ENCODE data around the gene IGSF9B. TPM values are rescaled to one million over a fixed set of nuclear protein-coding genes. Genes with fewer than 3 reads are reported as not detected.

Gene IGSF9B
- total RNA-seq, 1 donor from 2014 or later, result 11.1 TPM

DNA sequence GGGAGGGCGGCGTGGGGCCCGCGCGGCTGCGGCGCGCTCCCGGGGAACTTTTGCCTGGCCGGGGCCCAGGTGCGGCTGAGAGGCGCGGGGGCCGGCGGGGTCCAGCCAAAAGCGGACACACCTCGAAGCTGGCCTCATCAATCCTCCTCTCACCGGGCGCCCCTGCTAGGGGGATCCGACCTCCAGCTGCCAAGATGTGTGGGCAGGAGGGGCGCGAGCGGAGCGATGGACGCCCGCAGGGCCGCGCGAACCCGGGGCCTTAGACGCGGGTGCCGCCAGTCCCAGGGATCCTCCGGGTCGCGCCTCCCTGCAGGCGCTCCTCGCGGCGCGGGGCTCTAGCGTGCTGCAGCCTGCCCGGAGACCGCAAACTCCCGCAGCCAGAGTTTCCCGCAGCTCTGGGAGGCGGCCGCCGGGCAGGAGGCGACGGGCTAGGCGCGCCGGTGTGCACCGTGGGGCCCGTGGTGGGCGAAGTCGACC, 785 bp downstream of the IGSF9B start:
- DNase-seq, result no peak

DNA sequence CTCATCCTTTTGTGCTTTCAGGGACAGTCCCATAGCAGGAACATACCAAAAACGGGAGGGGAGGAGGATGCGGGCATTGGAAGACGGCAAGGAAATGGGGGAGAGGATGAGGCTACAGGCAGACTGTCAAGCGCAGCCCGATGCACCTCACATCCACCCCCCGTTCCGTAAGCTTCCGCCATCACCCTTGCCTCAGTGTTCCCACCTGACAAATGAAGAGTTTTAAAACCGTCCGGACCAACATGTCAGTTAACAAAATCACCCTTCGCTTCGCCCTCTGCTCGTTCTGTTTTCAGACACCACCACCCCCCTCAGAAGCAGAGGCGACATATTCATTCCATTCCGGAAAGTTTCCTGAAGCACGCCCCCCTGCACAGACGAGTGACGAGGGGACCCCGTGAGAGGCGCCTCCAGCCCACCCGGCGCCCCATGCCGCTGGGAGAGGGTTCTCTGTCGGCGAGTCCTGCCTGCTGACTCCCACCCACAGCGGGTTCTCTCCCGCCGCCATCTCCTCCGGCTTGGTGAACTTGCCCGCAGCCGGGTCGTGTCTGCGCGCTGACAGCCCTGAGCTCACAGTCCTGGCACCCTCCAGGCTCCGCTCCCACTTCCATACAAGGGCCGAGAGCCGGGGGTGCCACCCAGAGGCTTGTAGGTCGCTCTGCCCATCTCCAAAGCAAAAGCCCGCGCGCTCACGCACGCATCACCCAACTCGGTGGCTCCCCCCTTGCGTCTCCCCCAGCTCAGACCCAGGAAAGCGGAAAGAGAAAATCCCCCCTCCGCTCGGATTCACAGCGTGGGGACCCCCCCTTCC, 1.5 kb downstream of the IGSF9B start:
- peak; percentile 48 for DNase-seq

DNA sequence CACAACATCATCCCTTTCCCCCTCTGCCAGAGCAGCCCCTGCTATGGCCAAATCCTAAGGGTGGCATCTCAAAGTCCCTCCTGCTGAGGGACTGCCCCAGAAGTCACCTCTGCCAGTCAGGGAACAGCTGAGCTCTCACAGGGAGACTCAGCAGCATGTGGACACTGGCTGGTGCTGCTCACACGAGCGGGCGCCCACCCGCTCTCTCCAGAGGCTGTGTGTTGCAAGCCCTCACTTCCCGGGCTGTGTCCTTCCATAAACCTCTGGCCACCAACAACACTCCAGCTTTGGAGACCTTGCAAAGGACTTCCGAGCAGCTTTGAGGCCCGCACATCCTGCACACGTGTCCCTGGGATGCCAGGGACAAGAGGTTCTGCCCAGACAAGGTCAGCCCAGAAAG, 2.8 kb downstream of the IGSF9B start:
- no peak for DNase-seq

DNA sequence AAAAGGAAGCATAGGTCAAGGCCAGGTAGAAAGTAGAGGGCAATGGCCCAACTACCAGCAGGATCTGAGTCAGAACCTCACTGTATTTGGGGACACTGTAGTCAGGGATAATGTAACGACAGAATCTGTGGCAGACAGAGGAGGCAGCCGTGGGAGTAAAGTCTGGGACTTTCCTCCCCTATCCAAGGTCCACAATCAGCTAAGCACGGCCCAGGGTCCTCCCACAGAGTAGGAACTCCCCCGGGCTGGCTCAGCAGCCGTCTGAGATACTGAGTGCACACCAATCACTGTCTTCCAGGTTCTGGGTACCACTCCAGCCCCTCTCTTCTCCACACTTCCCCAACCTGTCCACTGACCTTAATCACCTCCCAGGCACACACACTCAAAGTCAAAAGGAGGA, 3.2 kb downstream of the IGSF9B start:
- no peak for DNase-seq

DNA sequence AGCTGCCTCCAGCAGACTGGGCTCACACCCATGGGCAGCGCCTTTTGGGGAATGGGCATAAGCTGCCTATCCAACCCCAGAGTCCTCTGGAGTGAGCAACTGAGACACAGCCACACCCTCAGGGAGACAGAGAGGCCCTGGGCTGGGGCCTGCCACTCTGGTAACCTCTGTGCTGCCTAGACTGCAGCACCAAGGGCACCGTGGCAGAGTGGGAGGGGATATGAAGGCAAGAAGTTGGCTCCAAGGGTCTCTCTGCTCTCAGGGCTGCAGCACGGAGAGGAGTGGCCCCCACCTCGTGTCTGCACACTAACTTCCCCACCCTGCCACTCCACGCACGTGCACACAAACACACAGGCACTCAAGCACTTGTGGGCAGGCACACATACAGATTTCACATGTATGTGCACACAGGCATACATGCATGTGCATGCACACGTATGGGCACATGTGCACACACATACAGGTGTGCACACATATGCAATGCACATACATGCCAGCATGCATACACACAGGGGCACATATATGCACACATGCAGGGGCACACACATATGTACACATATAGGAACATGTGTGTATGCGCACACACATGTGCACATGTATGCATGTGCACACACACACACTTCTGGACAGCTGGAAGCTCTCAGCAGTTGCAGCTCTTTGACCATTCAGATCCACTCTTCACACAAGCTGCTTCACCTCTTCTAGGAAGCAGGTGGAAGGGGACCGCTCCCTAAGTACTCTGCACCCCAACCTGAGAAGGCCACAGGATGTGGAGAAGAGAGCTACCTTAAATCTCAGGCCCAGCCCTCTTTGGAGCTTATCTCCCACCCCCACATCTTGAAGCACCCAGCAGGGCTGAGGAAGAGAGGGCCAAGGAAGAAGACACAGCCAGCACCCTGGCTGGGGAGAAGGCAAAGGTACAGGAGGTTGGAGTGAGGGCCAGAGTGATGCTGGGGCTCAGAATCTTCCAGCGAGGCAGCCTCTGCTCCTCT, 4.3 kb downstream of the IGSF9B start:
- DNase-seq, result no peak

DNA sequence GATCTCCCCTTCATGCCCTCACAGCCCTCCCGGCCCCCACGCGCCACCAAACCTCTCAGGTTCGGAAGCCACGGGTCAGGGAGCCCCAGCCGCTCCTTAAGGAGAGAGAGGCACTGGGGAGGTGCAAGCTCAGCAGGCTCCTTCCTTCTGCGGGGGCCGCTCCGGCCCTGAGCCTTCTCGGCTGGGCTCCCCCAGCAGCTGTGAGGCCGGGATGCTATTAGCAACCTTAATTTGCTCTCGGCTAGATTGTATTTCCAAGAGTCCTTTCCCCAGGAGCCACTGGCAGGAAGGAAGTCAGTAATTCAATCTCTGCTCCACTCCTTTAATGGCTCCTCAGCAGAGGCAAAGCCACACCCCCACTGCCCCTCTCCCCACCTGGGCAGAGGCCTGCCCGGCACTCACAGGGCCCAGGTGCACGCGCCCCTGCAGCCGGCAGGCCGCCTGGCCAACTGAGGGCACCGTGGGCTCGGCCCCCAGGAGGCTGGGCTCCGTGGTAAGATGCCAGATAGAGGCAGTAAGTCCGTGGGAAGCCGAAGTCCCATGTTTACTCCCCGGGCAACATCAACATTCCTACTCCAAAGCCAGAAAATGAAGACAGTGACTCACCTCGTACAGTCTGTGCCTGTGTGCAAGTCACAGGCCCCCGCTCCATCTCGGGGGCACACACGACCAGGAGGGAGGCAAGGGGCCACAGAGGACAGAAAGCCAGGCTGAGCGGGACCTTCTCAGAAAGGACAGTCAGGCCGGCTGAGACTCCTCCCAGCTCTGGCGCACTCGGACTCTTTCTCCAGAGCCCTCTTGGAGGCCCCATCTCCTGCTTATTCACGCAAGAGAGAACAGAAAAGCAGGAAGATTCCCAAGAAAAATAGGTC, 5.2 kb downstream of the IGSF9B start:
- peak; percentile 69 for DNase-seq

DNA sequence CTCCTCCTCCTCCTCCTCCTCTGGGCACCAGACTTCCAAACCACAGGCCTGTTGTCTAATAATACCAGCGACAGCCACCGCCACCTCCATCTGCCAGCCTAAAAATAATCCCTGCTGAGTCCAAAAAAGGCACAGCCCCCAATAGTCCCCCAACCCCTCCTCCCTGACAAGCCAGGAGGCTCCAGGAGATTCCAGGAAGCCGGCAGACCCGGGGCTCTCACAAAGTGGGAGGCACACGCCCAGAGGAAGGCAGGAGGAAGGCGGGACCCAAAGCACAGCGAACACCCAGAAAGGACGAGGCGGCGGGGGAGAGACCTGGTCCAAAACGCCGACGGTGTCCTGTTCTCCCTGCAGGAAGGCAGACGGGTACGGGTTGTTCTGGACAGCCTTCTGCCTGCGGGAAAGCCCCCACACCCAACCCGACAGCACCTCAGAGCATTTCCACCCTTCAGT, 5.9 kb downstream of the IGSF9B start:
- DNase-seq, result peak; percentile 64

DNA sequence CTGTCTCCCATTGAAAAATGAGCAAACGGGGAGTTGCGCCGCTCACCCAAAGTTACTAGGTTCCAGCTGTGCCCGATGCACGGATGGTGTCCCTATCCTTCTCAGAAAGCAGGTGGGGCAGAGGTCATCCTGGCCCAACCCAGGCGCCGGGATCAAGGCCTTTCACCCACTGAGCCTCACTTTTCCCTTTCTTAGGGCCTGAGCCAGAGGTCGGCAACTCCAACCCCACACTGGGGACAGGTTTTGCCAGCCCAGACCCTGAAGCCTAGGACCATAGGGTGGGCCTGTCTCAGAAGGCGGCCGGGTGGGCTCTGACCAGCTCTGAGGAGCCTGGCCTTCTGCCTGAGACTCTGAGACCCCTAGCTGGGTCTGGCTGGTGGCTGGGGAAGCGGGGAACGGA, 6.3 kb downstream of the IGSF9B start:
- DNase-seq, result no peak

DNA sequence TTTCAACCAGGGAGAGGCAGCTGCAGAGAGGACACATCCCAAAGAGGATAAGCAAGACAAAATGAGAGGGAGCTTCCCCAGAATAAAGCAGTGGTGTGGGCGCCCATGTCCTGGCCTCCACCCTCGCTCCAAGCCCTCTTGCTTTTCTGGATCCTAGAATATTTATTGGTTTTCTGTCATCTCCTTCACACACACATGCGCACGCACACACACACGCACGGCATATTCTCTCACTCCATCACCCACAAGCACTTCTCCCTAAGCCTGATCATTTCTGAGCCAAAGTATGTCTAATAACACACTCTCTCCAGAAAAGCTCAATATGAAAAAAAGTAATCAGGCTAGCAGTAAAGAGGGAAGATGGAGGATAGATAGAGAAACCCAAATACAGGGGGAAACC, 7.6 kb downstream of the IGSF9B start:
- no peak for DNase-seq

DNA sequence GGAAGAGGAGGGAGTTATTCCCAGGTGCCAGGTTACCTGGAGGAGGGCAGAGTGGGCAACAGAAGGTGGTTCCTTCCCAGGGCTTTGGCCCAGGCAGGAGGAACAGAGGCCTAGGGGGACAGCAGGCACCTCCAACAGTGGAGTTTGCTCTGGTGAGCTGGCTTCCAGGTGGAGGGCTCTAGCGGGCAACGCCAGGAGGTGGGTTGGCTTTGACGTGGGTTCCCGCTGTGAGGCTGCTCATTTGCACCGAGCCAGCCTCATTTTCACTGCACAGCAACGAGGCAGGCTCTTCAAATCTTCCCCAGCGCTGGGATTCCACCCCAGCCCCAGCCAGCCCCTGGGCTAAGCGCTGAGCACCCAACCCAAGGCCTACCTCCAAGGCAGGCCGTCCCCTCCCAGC, 8.1 kb downstream of the IGSF9B start:
- no peak for DNase-seq

DNA sequence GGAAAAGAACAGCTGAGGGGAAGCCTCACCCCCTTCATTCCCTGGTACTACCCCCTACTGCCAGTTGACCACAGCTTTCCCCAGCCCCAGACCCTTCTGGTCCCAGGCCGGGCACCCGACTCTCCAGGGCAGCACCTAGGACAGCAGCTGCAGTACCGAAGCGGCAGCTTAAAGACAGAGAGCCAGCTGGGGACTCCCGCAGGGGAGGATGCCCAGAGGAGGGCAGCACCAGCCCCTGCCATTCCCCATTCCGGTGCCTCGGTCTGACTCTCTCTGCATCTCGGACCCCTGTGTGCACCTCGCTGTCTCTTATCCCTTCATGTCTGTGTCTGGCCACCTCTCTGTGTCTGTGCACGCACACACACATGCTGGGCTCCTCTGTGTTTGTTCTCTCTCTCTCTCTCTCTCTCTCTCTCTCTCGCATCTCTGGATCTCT, 9.4 kb downstream of the IGSF9B start:
- DNase-seq, result peak; percentile 82

DNA sequence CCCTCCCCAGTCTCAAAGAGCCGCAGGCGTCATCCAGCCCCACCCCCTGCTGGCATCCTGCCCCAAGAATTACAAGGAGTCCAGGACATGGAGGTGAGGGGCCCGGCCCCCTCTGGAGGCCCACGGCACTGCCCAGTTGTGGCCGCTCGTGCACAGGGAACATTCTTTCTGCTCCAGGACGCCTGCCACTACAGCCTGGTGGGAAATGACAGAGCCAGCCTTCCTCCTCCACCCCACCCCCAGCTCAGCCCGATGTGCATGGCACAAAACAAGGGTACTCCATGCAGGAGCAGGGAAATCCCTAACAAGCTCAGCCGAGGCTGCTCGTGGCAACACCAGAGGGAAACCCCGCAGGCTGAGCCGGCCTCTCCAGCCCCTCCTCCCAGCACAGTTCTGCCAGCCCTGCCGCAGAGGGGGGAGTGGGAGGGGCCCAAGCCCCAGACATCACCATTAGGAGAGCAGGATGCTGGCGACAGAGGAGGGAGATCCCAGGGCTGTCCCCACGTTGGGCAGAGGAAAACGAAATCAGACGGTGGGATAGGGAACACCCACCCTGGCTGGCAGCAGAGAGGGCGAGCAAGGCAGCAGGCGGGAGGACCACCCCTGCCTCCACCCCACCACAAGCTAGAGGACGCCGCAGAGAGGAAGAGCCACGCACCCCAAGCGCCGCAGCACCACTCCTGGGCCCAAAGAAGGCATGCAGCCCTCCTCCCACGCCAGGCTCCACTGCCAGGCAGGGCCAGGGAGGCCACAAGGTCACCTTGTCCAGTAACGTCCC, 10.0 kb downstream of the IGSF9B start:
- peak; percentile 42 for DNase-seq

DNA sequence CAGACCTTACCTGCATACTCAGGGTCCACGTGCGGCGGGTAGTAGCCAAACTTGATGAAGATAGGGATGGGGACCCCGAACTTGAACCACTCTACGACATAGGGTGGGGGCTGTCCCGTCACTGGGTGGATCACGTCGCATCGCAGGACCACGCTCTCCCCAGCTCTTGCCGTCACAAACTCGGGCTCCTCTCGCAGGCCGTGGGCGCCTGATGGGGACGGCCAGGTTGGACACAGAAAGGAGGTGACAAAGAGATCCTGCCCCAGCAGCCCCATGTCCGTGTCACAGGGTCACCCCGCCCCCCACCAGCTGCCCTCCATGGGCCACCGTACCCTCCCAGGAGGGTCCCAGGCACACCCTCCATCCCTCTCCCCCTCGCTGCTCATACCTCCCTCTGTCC, 10.7 kb downstream of the IGSF9B start:
- DNase-seq, result no peak

DNA sequence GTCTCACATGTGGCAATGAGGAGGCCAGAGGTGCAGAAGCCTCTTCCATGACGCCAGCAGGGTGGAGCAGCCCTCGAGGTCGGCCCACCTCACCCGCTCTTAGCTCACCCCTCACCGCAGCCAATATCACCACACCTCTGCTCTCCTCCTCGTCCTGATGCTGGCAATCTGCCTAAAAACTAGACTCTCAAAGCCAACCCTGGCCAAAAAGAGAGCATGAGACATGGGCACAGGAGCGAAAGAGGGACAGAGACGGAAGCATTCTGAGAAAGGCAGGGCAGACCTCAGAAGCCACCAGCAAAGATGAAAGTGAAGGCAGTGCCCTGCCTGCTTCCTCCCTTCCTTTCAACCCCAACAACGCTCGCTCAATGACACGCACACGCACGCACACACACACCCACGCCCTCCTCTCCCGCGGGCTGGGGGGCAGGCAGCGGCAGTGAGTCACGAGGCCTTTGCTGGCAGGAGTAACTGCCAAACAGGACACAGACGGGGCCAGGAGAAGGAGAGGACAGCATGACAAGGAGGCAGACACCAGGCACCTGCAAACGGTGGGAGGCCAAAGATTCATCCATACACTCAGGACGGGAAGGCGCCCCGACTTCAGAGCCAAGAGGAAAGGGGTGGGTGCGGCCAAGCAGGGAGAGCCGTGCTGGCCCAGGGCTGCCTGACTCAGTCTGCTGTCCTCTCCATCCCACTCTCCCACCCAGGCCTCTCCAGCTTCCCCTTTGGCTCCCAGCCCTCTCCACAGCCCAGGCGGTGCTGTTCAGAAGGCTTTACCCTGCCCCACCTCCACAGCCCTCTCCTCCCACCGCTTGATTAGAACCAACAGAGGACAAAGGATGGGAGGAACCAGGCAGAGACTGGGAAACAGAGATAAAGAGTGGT, 11.4 kb downstream of the IGSF9B start:
- DNase-seq, result no peak

DNA sequence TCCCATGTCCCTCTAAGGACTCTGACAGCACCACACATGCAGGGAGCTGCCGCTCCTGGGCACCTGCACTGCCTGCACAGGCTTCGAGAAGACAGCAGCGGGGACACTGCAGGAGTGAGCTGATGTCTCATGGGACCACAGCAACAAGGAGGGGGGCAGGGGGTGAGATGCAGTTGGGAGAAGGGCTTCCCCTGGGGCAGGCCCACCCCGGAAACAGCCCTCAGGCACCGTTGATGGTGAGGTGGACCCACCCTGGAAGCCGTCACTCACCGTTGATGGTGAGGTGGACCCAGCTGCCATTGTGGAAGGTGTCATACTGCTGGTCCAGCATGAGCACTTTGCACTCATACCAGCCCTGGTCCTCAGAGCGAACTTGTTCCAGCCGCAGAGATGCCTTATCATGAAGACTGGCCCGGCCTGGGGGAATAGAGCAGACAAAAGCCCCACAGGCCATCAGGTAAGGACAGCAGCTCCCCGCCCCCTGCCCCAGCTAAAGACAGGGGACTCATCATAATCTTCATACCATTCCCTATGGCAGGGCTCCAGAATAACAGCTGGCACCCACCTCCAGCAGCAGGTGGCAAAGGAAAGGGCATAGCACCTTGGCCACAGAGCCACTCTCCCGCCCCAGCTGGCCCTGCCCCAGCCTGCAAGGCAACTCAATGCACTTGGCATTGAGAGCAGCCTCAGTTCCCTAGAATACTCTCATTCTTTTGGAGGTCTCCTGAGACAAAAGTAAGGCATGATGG, 12.6 kb downstream of the IGSF9B start:
- DNase-seq, result no peak

DNA sequence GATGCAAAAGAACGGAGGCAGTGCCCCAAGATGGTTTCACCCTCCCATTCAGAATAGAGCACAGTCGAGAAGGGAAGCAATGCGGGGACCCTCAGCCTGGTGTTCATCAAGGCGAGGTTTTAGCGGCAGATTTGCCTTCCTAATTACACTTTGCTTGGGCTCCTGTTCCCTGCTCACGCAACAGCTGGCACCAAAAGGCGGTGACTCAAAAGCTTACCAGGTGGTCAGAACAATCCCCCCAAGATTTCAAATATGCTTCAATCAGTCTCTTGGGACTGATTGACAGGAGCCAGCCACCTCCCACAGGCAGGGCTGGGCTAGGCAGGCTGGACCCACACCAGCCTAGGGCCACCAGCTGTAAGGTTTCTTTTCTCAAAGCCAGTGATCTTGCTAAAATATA, 14.2 kb downstream of the IGSF9B start:
- DNase-seq, result no peak

DNA sequence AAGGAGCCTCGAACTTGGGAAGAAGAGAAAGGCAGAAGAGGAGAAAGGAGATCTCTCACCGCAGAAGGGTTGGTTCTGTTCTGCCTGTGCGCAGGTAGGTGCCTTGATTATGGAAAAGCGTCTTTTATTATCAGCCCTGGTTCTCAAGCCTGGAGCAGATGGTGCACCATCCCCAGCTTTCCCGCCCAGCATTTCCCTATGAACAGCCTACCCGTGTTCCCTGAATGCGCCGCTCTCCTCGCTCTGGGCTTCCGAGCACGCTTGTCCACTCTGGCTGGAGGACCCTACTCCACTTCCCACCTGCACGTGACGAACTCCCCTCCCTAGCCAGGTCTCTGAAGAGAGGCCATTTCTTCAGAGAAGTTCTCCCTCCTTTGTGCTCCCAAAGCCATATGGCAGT, 15.2 kb downstream of the IGSF9B start:
- no peak for DNase-seq

DNA sequence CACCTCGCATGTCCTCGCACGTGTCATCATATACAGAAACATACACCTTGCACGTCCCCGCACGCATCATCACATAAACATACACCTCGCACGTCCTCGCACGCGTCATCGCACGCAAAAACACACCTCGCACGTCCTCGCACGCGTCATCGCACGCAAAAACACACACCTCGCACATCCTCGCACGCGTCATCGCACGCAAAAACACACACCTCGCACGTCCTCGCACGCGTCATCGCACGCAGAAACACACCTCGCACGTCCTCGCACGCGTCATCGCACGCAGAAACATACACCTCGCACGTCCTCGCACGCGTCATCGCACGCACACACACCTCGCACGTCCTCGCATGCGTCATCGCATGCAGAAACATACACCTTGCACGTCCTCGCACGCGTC, 16.7 kb downstream of the IGSF9B start:
- DNase-seq, result no peak

DNA sequence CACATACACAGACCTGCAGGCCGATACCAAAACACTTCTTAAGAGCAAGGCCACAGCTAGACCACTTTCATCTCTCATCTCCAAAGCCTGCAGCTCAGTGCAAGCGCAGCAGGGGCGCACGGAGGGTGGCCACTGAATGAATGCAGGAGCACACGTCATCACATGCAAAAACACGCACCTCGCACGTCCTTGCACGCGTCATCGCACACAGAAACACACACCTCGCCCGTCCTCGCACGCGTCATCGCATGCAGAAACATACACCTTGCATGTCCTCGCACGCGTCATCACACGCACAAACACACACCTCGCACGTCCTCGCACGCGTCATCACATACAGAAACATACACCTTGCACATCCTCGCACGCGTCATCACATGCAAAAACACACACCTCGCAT, 17.2 kb downstream of the IGSF9B start:
- no peak for DNase-seq

Measured in tongue (tissue), 2 donors.